Measurements from ENCODE around the gene CALCOCO1.

DNA sequence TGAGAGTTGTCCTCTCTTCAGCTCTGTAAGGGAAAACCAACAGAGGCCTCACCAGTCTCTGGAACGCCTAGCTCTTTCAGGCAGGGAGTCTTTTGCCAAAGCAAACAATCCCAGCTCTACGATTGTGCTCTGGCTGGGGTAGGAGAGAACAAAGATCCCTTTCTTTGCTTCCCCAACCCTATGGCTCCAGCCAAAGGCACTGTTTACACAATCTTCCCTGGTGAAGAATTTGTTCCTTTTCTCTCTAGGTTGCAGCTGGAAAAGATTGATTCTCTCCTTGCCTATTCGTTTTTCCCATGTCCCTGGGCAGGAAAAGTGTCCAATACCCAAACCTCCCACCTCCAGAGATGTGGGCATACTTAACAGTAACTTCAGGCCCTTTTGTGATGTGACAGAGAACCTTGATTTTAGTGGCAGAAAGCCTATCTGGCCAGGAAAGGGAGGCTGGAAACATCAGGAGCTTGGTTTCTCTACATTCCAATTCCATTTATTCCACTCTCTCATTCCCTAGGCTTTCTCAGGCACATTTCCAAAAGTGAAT is 68.2 kb downstream of the CALCOCO1 start:
- TF ChIP-seq EZH2 (IDR thresholded peaks at IDR 0.05; ENCODE audit: borderline replicate concordance, low read depth, low read length, poor library complexity, severe bottlenecking) (no peak), CTCF (conservative IDR thresholded peaks at IDR 0.05; ENCODE audit: low read depth, low read length) (no peak)
